Measurements from ENCODE around the gene KCTD6. TPM values are rescaled to one million over a fixed set of nuclear protein-coding genes. Genes with fewer than 3 reads are reported as not detected.

KCTD6 gene
- total RNA-seq, 4 donors from 2014 or later = 4.3 to 8.3 (median 5.8) TPM

GRCh38 chr3:58474967-58475578, 16.8 kb upstream of the KCTD6 start:
- no peak for DNase-seq
- H3K9me3 ChIP-seq = no peaks in the 10 kb centered on the region
- no peak for TF ChIP-seq POLR2A (IDR thresholded peaks at IDR 0.05)
- no peak for TF ChIP-seq CTCF (IDR thresholded peaks at IDR 0.05 in 4 of 5, conservative IDR thresholded peaks at IDR 0.05 in 1 of 5)
- in situ Hi-C loops (cut with MboI; ENCODE audit: low sequenced_read_pairs in 4 of 4) = no loop called here
- intact Hi-C loops (cut with DNase I; ENCODE audit: low total_unique reads) = no loop called here
- no peaks in the 10 kb centered on the region for H3K27me3 ChIP-seq
- H3K27ac ChIP-seq = no peak overlapping the region
- no peak overlapping the region for H3K4me3 ChIP-seq
- H3K4me1 ChIP-seq = peaks cover 4 to 10% of the 10 kb centered on the region in 2 donors
- no peak for ATAC-seq
- no peaks in the 10 kb centered on the region for H3K36me3 ChIP-seq

GRCh38 chr3:58478781-58479180, 13.1 kb upstream of the KCTD6 start:
- Histone ChIP-seq H3K27ac (no peak overlapping the region), H3K9me3 (no peaks in the 10 kb centered on the region), H3K27me3 (no peaks in the 10 kb centered on the region), H3K4me1 (peaks cover 0 to 8% of the 10 kb centered on the region in 2 donors), H3K4me3 (no peak overlapping the region), H3K36me3 (no peaks in the 10 kb centered on the region)
- ATAC-seq (no peak), DNase-seq (no peak)
- no peak for TF ChIP-seq POLR2A (IDR thresholded peaks at IDR 0.05)
- TF ChIP-seq CTCF (IDR thresholded peaks at IDR 0.05 in 4 of 5, conservative IDR thresholded peaks at IDR 0.05 in 1 of 5) = no peak
- intact Hi-C loops (cut with DNase I; ENCODE audit: low total_unique reads) = no loop called here
- in situ Hi-C loops (cut with MboI; ENCODE audit: low sequenced_read_pairs in 4 of 4) = no loop called here

- no peak overlapping the region for H3K27ac ChIP-seq
- ATAC-seq (no peak), DNase-seq (no peak)
- intact Hi-C loops (cut with DNase I; ENCODE audit: low total_unique reads) (no loop called here), in situ Hi-C loops (cut with MboI; ENCODE audit: low sequenced_read_pairs in 4 of 4) (no loop called here)
- H3K9me3 ChIP-seq = no peaks in the 10 kb centered on the region
- H3K36me3 ChIP-seq = no peaks in the 10 kb centered on the region
- TF ChIP-seq CTCF (IDR thresholded peaks at IDR 0.05 in 4 of 5, conservative IDR thresholded peaks at IDR 0.05 in 1 of 5) = no peak
- peaks cover 9 to 24% of the 10 kb centered on the region in 2 donors for H3K4me1 ChIP-seq
- no peaks in the 10 kb centered on the region for H3K27me3 ChIP-seq
- no peak overlapping the region for H3K4me3 ChIP-seq
Observed at GRCh38 chr3:58480309-58480708, 11.6 kb upstream of the KCTD6 start.

- no peaks in the 10 kb centered on the region for H3K36me3 ChIP-seq
- intact Hi-C loops (cut with DNase I; ENCODE audit: low total_unique reads) = no loop called here
- H3K4me1 ChIP-seq = peaks cover 9 to 24% of the 10 kb centered on the region in 2 donors
- no peak for ATAC-seq
- no peak overlapping the region for H3K4me3 ChIP-seq
- TF ChIP-seq POLR2A (IDR thresholded peaks at IDR 0.05) (no peak), CTCF (IDR thresholded peaks at IDR 0.05 in 4 of 5, conservative IDR thresholded peaks at IDR 0.05 in 1 of 5) (no peak)
- no peaks in the 10 kb centered on the region for H3K27me3 ChIP-seq
- no peak for DNase-seq
- no peak overlapping the region for H3K27ac ChIP-seq
- in situ Hi-C loops (cut with MboI; ENCODE audit: low sequenced_read_pairs in 4 of 4) = no loop called here
- H3K9me3 ChIP-seq = no peaks in the 10 kb centered on the region
Observed at GRCh38 chr3:58482917-58483636, 8.8 kb upstream of the KCTD6 start.
